ENCODE results near the gene CELSR1. TPM values are rescaled to one million over a fixed set of nuclear protein-coding genes. Genes with fewer than 3 reads are reported as not detected.

Gene CELSR1
- total RNA-seq, 2 experiments from 2014 or later: 3.7 to 5.2 TPM

DNA sequence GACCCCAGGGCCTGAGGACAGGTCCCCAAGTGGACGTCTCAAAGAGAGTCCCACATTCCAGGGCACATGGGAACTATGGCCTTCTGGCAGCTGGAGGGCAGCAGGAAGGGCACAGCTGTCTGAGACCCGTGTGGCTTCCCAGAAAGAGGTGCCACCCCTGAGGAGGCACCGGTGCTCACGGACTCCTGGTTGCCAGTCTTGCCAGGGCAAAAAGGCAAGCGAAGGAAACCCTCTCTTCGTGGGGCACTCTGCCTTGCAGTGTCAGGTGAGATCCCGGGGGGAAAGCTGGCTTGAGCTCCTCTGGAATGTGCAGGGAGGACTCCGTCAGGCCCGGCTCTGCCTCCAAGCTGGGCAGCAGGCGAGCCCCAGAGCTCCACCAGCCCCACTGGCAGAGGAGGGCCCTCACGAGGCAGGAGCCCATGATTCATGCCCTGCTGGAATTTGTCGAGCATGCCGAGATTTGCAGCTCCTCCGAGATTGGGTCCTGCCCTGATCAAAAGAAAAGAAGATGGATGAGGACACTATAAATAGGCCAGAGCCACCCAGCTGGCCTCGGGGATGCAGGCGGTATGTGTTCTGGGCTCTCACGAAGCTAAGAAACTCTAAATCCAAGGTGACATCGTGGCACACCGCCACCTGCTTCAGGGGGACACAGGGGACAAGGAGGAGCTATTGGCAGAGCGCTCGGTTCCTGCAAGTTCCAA is 9.9 kb upstream of the CELSR1 start:
- H3K4me3 ChIP-seq (ENCODE audit: low read depth, low read length, poor library complexity, severe bottlenecking): no peak overlapping the region
- POLR2A ChIA-PET: no interaction called here
- no peak for DNase-seq (ENCODE audit: low spot score)
- BruUV-seq (replicated peaks): no TSS peak
- H3K27ac ChIP-seq (ENCODE audit: low read depth, low read length, poor library complexity, severe bottlenecking): no peak overlapping the region
- H2AFZ ChIP-seq (ENCODE audit: low read length): no peak overlapping the region
- H3K9me2 ChIP-seq (ENCODE audit: insufficient read depth, low read length): no peaks in the 10 kb centered on the region
- H4K20me1 ChIP-seq (ENCODE audit: insufficient read depth, low read length): no peaks in the 10 kb centered on the region
- no peaks in the 10 kb centered on the region for H3K4me1 ChIP-seq (ENCODE audit: insufficient read depth, low read length, poor library complexity, severe bottlenecking)
- CTCF ChIA-PET (ENCODE audit: unreplicated experiment): no interaction called here
- H3K9me3 ChIP-seq (ENCODE audit: low read length): no peaks in the 10 kb centered on the region
- H3K4me2 ChIP-seq (ENCODE audit: low read length): no peak overlapping the region
- intact Hi-C loops (cut with micrococcal nuclease; ENCODE audit: unreplicated experiment): no loop called here
- H3K79me2 ChIP-seq (ENCODE audit: insufficient read depth, low read depth, low read length): no peaks in the 10 kb centered on the region
- H3K36me3 ChIP-seq (ENCODE audit: insufficient read depth, low read length): no peaks in the 10 kb centered on the region
- TF ChIP-seq, protein P1, sequence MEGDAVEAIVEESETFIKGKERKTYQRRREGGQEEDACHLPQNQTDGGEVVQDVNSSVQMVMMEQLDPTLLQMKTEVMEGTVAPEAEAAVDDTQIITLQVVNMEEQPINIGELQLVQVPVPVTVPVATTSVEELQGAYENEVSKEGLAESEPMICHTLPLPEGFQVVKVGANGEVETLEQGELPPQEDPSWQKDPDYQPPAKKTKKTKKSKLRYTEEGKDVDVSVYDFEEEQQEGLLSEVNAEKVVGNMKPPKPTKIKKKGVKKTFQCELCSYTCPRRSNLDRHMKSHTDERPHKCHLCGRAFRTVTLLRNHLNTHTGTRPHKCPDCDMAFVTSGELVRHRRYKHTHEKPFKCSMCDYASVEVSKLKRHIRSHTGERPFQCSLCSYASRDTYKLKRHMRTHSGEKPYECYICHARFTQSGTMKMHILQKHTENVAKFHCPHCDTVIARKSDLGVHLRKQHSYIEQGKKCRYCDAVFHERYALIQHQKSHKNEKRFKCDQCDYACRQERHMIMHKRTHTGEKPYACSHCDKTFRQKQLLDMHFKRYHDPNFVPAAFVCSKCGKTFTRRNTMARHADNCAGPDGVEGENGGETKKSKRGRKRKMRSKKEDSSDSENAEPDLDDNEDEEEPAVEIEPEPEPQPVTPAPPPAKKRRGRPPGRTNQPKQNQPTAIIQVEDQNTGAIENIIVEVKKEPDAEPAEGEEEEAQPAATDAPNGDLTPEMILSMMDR (conservative IDR thresholded peaks at IDR 0.05; ENCODE audit: low read length): no peak
- TF ChIP-seq EZH2phosphoT487 (IDR thresholded peaks at IDR 0.05; ENCODE audit: borderline replicate concordance, low read depth, low read length): no peak

DNA sequence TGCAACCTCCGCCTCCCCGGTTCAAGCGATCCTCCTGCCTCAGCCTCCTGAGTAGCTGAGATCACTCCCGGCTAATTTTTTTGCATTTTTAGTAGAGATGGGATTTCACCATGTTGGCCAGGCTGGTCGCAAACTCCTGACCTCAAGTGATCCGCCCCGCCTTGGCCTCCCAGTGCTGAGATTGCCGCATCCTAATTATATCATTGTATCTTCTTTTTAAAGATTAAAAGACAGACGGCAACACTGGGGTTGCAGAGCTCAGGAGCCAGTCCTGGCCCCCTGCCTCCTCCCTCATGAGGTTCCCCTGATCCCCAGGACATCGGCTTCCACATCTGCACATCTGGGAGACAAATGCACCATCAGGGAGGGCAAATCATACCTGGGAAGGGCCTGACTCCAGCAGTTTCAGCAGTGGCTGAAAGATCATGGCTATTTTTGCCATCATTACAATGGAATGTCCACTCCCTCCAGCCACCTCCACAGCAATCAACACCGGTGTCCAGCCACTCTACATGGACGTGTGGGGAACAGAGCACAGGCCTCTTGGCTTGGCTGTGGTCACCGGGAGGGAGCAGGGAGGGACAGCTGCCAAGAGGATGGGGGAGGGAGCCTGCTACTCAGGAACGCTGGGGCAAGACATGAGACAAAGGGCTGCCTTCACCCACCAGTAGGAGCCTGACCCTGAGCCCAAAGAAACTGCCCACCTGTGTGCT is 9.2 kb upstream of the CELSR1 start:
- no peaks in the 10 kb centered on the region for H3K36me3 ChIP-seq (ENCODE audit: insufficient read depth, low read length)
- no peaks in the 10 kb centered on the region for H3K9me2 ChIP-seq (ENCODE audit: insufficient read depth, low read length)
- H2AFZ ChIP-seq (ENCODE audit: low read length): no peak overlapping the region
- no peaks in the 10 kb centered on the region for H3K79me2 ChIP-seq (ENCODE audit: insufficient read depth, low read depth, low read length)
- ChIA-PET CTCF (ENCODE audit: unreplicated experiment) (no interaction called here), POLR2A (no interaction called here)
- no peaks in the 10 kb centered on the region for H3K9me3 ChIP-seq (ENCODE audit: low read length)
- DNase-seq (ENCODE audit: low spot score): no peak
- no peak overlapping the region for H3K4me2 ChIP-seq (ENCODE audit: low read length)
- TF ChIP-seq EZH2phosphoT487 (IDR thresholded peaks at IDR 0.05; ENCODE audit: borderline replicate concordance, low read depth, low read length): no peak
- TF ChIP-seq, protein P1 (conservative IDR thresholded peaks at IDR 0.05; ENCODE audit: low read length): no peak
- no peak overlapping the region for H3K27ac ChIP-seq (ENCODE audit: low read depth, low read length, poor library complexity, severe bottlenecking)
- no peaks in the 10 kb centered on the region for H3K4me1 ChIP-seq (ENCODE audit: insufficient read depth, low read length, poor library complexity, severe bottlenecking)
- intact Hi-C loops (cut with micrococcal nuclease; ENCODE audit: unreplicated experiment): no loop called here
- no peak overlapping the region for H3K4me3 ChIP-seq (ENCODE audit: low read depth, low read length, poor library complexity, severe bottlenecking)
- no peaks in the 10 kb centered on the region for H4K20me1 ChIP-seq (ENCODE audit: insufficient read depth, low read length)
- BruUV-seq (replicated peaks): no TSS peak

Measured in OCI-LY7 (cell line).